ENCODE results near the gene PPP1R11.
A peak's percentile ranks its signal among the peaks of the same experiment; 100 is the strongest.
"Not testable (repeated sequence)": the region's sequence is repeated elsewhere in the genome, so short reads cannot be mapped to it uniquely, and the experiment has no call there.

Gene PPP1R11, protein sequence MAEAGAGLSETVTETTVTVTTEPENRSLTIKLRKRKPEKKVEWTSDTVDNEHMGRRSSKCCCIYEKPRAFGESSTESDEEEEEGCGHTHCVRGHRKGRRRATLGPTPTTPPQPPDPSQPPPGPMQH

DNA sequence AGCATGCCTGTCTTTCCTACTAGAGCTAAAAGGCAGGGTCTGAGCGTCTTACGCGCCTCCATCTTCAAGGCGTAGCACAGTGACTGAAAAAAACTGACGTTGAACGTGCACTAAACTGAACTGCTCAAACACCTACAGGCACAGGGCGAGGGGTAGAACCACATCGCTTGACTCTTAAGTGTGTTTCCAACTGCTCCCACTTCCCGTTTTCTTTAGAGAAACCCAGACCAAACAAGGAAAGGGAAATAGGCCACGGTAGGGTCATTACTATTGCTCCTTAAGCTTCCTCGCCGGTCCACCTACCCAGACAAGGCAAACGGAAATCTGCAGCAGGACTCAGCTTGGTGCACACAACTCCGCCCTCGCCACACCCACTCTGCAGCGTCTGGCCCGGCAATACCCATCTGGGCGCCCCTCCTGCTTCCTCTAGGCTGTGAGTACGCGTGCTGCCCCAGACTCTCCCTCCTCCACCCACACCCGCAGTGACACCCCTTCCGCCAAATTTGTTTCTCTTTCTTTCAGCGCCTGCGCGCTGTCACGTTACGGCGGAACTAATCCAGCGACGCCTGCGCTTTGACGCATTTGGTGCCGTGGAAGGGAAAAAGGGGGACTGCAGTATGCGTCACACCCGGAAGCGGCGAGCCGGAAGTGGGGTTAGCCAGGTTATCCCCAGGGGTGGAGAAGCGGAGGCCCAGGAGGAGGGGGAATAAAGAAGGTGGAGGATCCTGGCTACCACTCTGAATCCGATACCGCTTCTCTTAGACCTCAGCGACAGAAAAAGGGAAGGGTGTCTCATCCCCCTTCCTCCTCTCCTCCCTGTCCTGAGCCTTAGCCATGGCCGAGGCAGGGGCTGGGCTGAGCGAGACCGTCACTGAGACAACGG lies at the start of gene PPP1R11:
TSS of gene PPP1R11 (plus strand) at position 622 of the 883 bp plus-strand sequence. CDS start at position 835, 213 bp downstream.
- peaks cover 56% of the 10 kb centered on the region for H3K4me1 Mint-ChIP-seq
- H3K9me3 Mint-ChIP-seq = no peaks in the 10 kb centered on the region
- peak within 1 kb of the TSS; percentile 84 for H3K4me3 Mint-ChIP-seq
- DNase-seq (ENCODE audit: low spot score in 2 of 2) (peak; percentile 87 to 99), ATAC-seq (peak; percentile 99)
- peak within 1 kb of the TSS; percentile 97 for H3K27ac Mint-ChIP-seq
- peaks cover 69% of the 10 kb centered on the region for H3K36me3 Mint-ChIP-seq

- Mint-ChIP-seq H3K9me3 (no peaks in the 10 kb centered on the region), H3K27ac (no peak overlapping the region), H3K4me1 (no peaks in the 10 kb centered on the region), H3K36me3 (no peaks in the 10 kb centered on the region), H3K4me3 (no peak overlapping the region)
- no peak for DNase-seq (ENCODE audit: low spot score in 2 of 2)
- ATAC-seq = no peak
Observed at GRCh38 chr6:30019819-30020218, 47.2 kb upstream of the PPP1R11 start.

DNA sequence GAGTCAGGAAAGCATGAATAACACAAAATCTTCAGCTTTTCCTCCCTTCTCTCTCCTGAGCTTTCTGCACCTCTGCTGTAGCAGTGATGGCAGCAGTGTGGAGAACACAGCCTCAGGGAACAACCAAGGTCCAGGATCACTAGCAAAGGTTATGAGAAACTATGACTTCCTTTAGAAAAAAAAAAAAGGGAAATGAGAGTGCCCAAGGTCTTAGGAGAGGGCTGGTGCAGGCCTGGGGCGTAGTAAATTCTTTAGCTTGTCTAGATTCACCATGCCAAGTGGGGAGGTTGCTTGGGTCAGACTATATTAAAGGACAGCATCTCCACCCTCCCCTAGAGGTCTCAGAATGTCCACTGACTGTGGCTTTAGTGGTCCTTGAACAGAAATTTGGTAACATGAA lies 46.4 kb upstream of the PPP1R11 start:
- no peak overlapping the region for H3K4me3 Mint-ChIP-seq
- H3K4me1 Mint-ChIP-seq = no peaks in the 10 kb centered on the region
- no peak for ATAC-seq
- H3K36me3 Mint-ChIP-seq = no peaks in the 10 kb centered on the region
- no peaks in the 10 kb centered on the region for H3K9me3 Mint-ChIP-seq
- H3K27ac Mint-ChIP-seq = no peak overlapping the region
- no peak for DNase-seq (ENCODE audit: low spot score in 2 of 2)

DNA sequence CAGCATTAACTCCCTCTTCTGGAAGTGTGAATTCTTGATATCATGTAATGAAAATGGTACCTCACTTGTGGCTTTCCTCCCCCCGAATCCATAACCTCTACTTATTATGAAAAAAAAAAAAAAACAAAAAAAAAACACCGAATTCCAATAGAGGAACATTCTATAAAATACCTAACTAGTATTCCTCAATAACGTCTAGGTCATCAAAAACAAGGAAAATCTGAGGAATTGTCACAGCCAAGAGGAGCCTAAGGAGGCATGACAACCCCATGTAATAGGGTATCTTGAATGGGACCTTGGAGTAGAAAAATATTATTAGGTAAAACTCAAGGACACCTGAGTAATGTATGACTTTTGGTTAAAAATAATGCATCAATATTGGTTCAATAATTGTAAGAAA lies 44.8 kb upstream of the PPP1R11 start:
- Mint-ChIP-seq H3K36me3 (no peaks in the 10 kb centered on the region), H3K9me3 (no peaks in the 10 kb centered on the region), H3K4me1 (no peaks in the 10 kb centered on the region), H3K4me3 (no peak overlapping the region), H3K27ac (no peak overlapping the region)
- no peak for ATAC-seq
- no peak for DNase-seq (ENCODE audit: low spot score in 2 of 2)

GRCh38 chr6:30022712-30023111 lies 44.3 kb upstream of the PPP1R11 start:
- H3K36me3 Mint-ChIP-seq, ATAC-seq, H3K4me3 Mint-ChIP-seq: not testable (repeated sequence)

DNA sequence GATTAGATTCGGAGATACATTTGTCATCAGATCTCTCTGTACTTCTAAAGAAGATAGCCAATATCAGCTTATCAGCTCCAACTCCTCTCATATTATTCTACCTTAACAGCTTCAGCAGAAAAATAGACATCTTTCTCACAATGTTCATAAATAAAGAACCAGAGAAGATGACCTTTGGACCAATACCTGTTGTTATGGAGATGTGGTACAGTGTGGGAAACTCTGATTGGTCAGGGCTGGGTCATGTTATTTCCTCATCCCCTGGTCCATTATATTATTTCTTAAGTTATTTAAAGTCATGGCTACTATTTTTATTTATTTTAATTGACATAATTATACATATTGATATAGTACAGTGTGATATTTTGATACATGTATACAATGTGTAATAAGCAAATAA lies 41.8 kb upstream of the PPP1R11 start:
- ATAC-seq = no peak
- DNase-seq (ENCODE audit: low spot score in 2 of 2) = no peak
- Mint-ChIP-seq H3K4me1 (no peaks in the 10 kb centered on the region), H3K36me3 (no peaks in the 10 kb centered on the region), H3K27ac (no peak overlapping the region), H3K9me3 (no peaks in the 10 kb centered on the region), H3K4me3 (no peak overlapping the region)

More at GRCh38 chr6:30022712-30023111, 44.3 kb upstream of the PPP1R11 start:
- H3K9me3 Mint-ChIP-seq; H3K4me1 Mint-ChIP-seq; DNase-seq (ENCODE audit: low spot score in 2 of 2); H3K27ac Mint-ChIP-seq: not testable (repeated sequence)

DNA sequence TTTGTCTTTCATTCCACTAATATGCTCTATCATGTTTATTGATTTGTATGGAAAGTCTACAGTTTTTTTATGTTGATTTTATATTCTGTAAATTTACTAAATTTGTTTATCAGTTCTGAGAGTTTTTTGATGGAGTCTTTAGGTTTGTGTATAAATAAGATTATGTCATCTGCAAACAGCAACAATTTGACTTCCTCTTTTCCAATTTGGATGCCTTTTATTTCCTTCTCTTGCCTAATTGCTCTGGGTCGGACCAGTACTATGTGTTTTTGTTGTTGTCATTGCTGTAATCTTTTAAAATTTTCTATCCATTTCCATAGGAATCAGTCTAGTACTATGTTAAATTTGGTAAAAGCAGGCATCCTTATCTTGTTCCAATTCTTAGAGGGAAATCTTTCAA lies 37.4 kb upstream of the PPP1R11 start:
- H3K9me3 Mint-ChIP-seq = no peaks in the 10 kb centered on the region
- DNase-seq (ENCODE audit: low spot score in 2 of 2) = no peak
- no peak for ATAC-seq
- no peak overlapping the region for H3K4me3 Mint-ChIP-seq
- no peaks in the 10 kb centered on the region for H3K36me3 Mint-ChIP-seq
- no peak overlapping the region for H3K27ac Mint-ChIP-seq
- no peaks in the 10 kb centered on the region for H3K4me1 Mint-ChIP-seq

GRCh38 chr6:30031381-30031780 lies 35.6 kb upstream of the PPP1R11 start:
- Mint-ChIP-seq H3K4me1 (no peaks in the 10 kb centered on the region), H3K4me3 (no peak overlapping the region), H3K36me3 (peaks cover 8% of the 10 kb centered on the region), H3K9me3 (no peaks in the 10 kb centered on the region), H3K27ac (no peak overlapping the region)
- DNase-seq (ENCODE audit: low spot score in 2 of 2) (no peak), ATAC-seq (no peak)

DNA sequence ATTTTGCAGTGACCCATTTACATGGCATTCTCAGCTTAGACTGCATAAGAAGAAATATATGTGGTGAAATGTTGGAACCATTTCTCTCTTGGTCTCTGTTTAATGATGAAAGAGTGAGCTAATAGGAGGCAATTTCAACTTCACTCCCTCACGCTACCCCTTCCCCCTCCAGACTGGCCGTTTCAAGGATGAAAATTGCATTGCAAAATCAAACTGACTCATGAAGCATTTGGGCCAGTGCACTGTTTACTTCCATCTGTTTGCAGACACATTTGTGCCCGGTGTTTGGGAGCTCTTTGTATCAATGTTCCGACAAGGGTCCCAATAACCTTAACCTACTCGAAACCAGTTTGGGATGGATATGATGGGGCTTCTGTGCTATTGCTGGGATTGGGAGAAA lies 33.6 kb upstream of the PPP1R11 start:
- not testable (repeated sequence) for H3K4me3 Mint-ChIP-seq; ATAC-seq; H3K27ac Mint-ChIP-seq; H3K9me3 Mint-ChIP-seq; DNase-seq (ENCODE audit: low spot score in 2 of 2); H3K36me3 Mint-ChIP-seq; H3K4me1 Mint-ChIP-seq

GRCh38 chr6:30035784-30036183 lies 31.2 kb upstream of the PPP1R11 start:
- Mint-ChIP-seq H3K9me3 (no peaks in the 10 kb centered on the region), H3K36me3 (peaks cover 8% of the 10 kb centered on the region), H3K4me3 (no peak overlapping the region), H3K4me1 (no peaks in the 10 kb centered on the region), H3K27ac (no peak overlapping the region)
- no peak for ATAC-seq
- DNase-seq (ENCODE audit: low spot score in 2 of 2) = no peak

DNA sequence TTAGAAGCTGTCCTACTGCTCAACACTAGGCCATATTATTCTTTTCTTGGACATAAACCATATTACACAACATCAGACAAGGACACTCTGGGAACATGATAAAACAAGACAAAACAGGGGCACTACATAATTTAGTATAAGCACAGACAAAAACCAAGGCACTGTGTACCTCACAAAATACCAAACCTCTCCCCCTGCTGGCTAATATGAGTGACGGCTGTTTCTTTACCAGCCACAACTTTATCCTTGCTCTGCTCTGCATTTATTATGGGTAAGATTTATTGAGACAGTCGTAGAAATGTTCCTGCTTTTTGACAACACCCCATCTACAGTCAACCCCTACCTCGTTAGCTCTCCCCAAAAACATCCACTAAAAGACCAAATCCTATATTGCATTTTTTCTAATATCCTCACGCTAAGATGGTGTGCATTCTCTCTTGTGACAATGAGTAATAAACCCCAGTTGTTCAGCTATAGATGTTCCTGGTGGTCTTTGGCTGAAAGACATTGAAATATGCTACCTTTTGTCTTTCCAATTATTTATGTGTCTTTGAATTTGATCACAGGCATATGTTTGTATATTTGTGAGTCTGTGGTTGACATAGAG lies 29.7 kb upstream of the PPP1R11 start:
- no peaks in the 10 kb centered on the region for H3K9me3 Mint-ChIP-seq
- H3K36me3 Mint-ChIP-seq = peaks cover 8% of the 10 kb centered on the region
- H3K4me3 Mint-ChIP-seq = no peak overlapping the region
- DNase-seq (ENCODE audit: low spot score in 2 of 2) (no peak), ATAC-seq (peak; percentile 37)
- peaks cover 3% of the 10 kb centered on the region for H3K4me1 Mint-ChIP-seq
- H3K27ac Mint-ChIP-seq = no peak overlapping the region

DNA sequence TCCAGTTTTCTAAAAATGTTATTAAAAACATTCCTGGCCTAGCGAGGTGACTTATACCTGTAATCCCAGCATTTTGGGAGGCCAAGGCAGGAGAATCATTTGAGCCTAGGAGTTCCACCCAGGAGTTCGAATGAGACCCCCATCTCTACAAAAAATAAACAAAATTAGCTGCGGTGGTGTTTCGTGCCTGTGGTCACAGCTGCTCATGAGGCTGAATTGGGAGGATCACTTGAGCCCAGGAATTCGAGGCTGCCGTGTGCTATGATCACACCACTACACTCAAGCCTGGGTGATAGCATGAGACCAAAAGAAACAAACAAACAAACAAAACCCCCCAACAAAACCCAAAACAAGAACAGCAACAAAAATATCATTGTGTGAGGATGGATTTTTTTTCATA lies 25.8 kb upstream of the PPP1R11 start:
- H3K27ac Mint-ChIP-seq = no peak overlapping the region
- peaks cover 16% of the 10 kb centered on the region for H3K4me1 Mint-ChIP-seq
- no peak for DNase-seq (ENCODE audit: low spot score in 2 of 2)
- ATAC-seq = no peak
- no peak overlapping the region for H3K4me3 Mint-ChIP-seq
- H3K9me3 Mint-ChIP-seq = no peaks in the 10 kb centered on the region
- H3K36me3 Mint-ChIP-seq = no peaks in the 10 kb centered on the region

- H3K9me3 Mint-ChIP-seq = no peaks in the 10 kb centered on the region
- ATAC-seq = no peak
- no peak overlapping the region for H3K4me3 Mint-ChIP-seq
Observed at GRCh38 chr6:30041821-30042220, 25.2 kb upstream of the PPP1R11 start.

GRCh38 chr6:30042476-30042875 lies 24.5 kb upstream of the PPP1R11 start:
- Mint-ChIP-seq H3K36me3 (no peaks in the 10 kb centered on the region), H3K4me3 (no peak overlapping the region), H3K4me1 (peaks cover 16% of the 10 kb centered on the region), H3K27ac (peak overlapping the region; percentile 35), H3K9me3 (no peaks in the 10 kb centered on the region)
- peak; percentile 78 for ATAC-seq
- DNase-seq (ENCODE audit: low spot score in 2 of 2) = no peak

More at GRCh38 chr6:30041821-30042220, 25.2 kb upstream of the PPP1R11 start:
- Mint-ChIP-seq H3K27ac (no peak overlapping the region), H3K4me1 (peaks cover 16% of the 10 kb centered on the region), H3K36me3 (no peaks in the 10 kb centered on the region)
- DNase-seq (ENCODE audit: low spot score in 2 of 2) = no peak

DNA sequence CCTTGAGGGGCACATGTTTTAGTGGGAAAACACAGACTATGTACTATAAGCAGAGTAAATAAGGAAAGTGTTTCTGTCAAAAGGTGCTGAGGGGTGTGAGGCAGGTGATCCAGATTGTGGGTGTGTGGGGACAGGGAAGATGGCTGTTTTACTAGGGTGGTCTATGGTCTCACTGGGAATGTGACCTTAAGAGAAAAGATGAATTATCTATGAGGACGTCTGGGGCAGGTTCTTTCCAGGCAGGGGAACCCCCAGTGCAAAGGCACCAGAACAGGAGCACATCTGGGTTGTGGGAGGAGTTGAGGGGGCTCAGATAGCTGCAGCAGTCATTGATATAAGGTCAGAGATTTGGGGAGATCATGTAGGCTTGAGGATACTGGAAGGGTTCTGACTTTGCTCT lies 24.1 kb upstream of the PPP1R11 start:
- Mint-ChIP-seq H3K36me3 (no peaks in the 10 kb centered on the region), H3K4me1 (peaks cover 16% of the 10 kb centered on the region), H3K9me3 (no peaks in the 10 kb centered on the region), H3K4me3 (no peak overlapping the region), H3K27ac (peak overlapping the region; percentile 35)
- ATAC-seq (no peak), DNase-seq (ENCODE audit: low spot score in 2 of 2) (no peak)

- peak overlapping the region; percentile 35 for H3K27ac Mint-ChIP-seq
- DNase-seq (ENCODE audit: low spot score in 2 of 2) = no peak
- H3K36me3 Mint-ChIP-seq = no peaks in the 10 kb centered on the region
- no peak overlapping the region for H3K4me3 Mint-ChIP-seq
- H3K4me1 Mint-ChIP-seq = peaks cover 16% of the 10 kb centered on the region
- ATAC-seq = no peak
- no peaks in the 10 kb centered on the region for H3K9me3 Mint-ChIP-seq
Observed at GRCh38 chr6:30043744-30044143, 23.3 kb upstream of the PPP1R11 start.
